Activated CD4-positive, alpha-beta T cell treated with anti-CD3 and anti-CD28 coated beads, Interleukin-2, amount 50 U/mL, for 48 hours (primary cell): ENCODE data around the gene PACRG.

Experiments used
- DNase-seq, 2 experiments: peaks; one replicate each; pipeline ENCODE4 v3.0.0-alpha.2; 2020

The PACRG gene

DNA sequence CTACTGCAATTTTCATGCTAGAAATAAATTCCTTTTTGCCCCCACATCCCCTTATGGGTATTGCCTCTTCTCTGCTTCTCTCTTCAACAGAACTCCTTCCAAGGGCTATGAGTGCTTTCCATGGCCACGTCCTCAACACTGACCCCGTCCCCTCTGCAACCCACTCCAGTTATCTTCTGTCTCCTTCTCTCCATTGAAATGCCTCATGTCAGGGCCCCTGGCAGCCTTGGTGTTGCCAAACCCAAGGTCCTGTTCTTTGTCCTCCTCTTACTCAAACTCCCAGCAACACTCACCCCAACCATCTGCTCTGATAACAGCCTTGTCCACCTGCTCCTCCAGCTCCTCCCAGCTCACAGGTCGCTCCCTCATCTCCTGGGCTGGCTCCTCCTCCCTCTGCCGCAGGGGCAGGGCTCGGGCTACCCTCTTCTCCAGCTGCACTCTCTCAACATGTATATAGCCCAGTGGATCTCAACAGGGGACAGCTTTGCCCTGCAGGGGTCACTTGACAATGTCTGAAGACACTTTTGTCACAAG lies 490.7 kb downstream of the PACRG start:
- no peak for DNase-seq

GRCh38 chr6:163226181-163226835 lies 498.5 kb downstream of the PACRG start:
- DNase-seq: no peak

DNA sequence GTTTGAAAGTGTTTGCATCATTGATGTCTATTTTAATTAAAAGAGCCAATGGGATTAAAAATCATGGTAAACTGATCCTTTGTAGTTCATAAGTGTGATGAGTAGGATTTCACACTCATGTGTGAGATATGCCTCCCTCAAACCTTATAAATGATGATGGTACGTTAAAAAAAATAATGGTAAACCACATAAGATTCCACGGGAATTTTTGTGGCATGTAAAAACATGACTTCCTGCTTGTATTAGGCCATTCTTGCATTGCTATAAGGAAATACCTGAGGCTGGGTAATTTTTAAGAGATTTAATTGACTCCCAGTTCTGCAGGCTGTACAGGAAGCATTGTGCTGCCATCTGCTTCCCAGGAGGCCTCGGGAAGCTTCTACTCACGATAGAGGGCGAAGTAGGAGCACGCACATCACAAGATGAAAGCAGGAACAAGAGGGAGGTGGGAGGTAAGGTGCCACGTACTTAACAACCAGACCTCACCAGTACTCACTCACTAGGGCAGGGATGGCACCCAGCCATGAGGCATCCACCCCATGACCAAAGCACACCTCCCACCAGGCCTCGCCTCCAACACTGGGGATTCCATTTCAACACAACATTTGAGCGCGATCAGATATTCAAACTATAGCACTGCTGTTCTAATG lies 499.2 kb downstream of the PACRG start:
- DNase-seq: no peak

DNA sequence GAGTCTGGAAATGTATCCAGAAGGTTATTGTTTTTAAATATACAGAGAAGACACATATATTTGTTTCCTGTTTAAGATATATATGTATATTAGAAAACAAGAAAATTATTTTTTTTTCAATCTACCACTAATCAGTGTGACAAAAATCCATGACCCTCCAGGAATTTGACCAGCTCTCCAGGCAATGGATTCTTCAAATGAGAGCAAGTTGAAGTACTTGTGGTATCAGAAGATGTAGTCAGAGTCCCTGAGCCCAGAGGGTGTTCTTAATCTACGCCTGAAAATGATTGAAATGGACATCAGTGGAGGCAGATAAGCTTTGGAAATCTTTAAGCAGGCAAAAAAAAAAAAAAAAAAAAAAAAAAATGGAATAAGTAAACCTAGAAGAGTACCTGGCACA lies 500.3 kb downstream of the PACRG start:
- DNase-seq: no peak

GRCh38 chr6:163229050-163229449 lies 501.3 kb downstream of the PACRG start:
- no peak for DNase-seq

GRCh38 chr6:163230901-163231300 lies 503.1 kb downstream of the PACRG start:
- DNase-seq: no peak

GRCh38 chr6:163231356-163232014 lies 503.7 kb downstream of the PACRG start:
- DNase-seq: no peak

GRCh38 chr6:163232015-163232523 lies 504.3 kb downstream of the PACRG start:
- no peak for DNase-seq

GRCh38 chr6:163232649-163233048 lies 504.9 kb downstream of the PACRG start:
- no peak for DNase-seq

DNA sequence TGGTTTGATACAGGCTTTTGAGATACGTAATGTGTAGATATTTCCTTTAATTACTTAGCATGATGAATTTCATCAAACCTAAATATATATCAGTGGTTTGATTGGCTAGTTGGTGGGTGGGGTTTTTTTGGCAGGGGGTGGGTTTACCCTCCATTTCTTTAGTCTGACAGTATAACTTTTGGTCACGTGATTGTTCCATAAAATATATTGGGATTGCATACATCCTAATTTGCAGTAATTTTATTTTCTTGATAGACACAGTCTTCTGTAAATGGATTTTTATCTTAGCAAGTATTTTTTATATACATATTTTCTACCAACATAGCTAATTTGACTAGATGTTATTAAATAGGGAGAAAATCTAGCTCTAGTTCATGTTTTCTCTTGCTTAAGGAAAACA lies 509.3 kb downstream of the PACRG start:
- DNase-seq: no peak

GRCh38 chr6:163239572-163240340 lies 512.0 kb downstream of the PACRG start:
- DNase-seq: no peak

DNA sequence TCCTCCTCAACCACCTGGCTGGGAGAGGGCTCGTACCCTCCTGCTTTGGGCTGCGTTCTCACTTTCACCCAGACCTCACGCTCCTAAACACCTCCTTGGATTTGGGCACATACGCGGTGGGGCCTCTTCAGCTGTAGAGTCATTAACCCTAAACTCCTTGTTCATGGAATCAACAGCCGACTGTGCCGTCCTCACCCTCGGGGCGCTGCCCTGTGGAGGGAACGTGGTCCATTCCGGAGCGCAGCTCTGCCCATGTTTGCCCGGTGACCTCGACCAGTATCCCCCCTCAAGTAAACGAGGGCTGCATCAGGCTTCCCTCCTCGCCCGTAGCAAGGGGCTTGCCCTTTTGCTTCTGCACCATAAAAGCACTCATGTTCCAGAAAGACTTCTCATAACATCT lies 512.8 kb downstream of the PACRG start:
- DNase-seq: no peak

DNA sequence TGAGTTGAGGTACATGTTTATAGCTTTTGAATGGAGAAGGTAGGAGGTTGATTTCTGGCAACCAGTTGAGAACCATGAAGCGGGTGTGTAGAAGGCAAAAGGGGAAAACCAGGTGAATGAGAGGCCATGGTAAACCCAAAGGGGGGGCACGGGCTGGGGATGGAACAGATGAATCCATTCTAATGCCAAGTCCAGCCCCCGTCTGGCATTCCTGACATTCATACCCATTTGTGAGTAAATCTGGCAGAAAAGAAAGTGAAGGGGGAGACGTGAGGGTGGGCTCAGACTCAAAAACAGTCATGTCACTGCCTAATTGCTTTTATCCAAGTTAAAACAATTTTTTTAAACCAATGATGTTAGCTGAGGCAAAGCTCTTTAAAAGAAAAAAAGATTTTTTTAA lies 513.9 kb downstream of the PACRG start:
- no peak for DNase-seq

- DNase-seq: no peak
These were observed 515.3 kb downstream of the PACRG start for GRCh38 chr6:163243083-163243482.

- no peak for DNase-seq
These were observed 516.2 kb downstream of the PACRG start for GRCh38 chr6:163243692-163244589.

GRCh38 chr6:163248051-163248450 lies 520.3 kb downstream of the PACRG start:
- DNase-seq: no peak

DNA sequence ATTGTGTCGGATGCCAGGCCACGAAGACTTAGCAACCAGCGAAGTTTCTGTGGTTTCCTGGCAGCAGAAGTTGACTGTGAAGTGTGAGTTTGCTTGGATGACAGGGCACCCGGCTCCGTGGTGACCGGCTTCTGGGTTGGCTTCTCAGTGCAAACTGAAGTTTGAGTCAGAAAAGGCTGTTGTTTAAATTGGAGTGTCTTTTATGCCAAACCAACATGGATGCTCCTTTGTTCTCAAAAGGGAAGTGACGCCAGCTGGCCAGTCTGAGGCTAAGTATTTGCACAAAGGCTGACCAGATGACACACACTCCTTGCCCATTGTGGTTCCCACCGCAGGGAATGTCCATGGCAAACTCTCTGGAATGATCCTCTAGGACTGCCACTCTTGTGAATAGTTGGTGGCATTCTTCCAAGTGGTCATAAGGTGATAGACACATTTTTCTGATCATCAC lies 521.9 kb downstream of the PACRG start:
- no peak for DNase-seq

- DNase-seq: no peak
These were observed 522.3 kb downstream of the PACRG start for GRCh38 chr6:163250116-163250515.

GRCh38 chr6:163252061-163252591 lies 524.4 kb downstream of the PACRG start:
- no peak for DNase-seq

GRCh38 chr6:163253556-163254213 lies 525.9 kb downstream of the PACRG start:
- no peak for DNase-seq

DNA sequence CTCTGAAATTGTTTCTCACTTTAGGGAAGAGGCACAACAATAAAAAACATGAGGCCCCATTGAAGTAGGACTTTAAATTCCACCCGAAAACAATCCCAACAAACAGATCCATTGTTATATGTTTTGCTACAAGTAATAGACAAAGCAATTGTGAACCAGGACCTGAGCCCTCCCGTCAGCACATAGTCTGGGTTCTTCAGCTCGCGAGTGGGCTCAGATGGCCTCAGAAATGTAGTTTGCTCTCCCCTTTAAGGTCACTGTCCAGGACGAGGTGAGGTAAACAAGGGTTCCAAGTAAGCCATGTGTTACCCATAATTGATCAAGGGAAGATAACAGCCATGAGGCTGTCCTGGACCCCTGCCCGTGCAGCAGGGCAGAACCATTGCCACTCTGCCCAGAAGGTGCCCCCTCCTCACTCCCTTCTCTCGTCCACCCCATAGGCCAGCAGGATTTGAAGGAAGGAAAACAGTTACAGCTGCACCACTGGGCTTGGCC lies 526.6 kb downstream of the PACRG start:
- DNase-seq: no peak
